ENCODE data around the gene DR1. TPM values are rescaled to one million over a fixed set of nuclear protein-coding genes. Genes with fewer than 3 reads are reported as not detected.

The DR1 gene
- total RNA-seq, 1 donor from 2014 or later = 66.9 TPM

DNA sequence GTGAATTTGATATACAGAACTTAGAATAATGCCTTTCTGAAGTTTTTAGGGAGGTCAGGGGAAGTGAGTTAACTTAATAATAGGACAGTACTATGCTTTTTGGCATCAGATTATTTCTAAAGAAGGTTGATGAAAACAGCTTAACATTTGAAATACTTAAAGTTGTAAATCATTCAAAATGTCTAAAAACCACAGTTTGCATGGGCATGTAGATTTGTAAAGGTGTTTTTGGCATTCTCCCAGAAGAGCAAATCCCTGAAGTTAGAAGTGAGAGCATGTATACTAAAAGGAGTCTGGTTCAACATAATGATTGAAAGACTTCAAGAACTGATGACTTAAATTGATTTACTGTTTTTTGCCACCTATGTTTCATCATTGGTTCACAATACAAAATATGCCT, 6.7 kb downstream of the DR1 start:
- Mint-ChIP-seq H3K9me3 (ENCODE audit: low read depth) (no peaks in the 10 kb centered on the region), H3K36me3 (ENCODE audit: low read depth) (peaks cover 6% of the 10 kb centered on the region), H3K4me1 (ENCODE audit: low read depth) (peaks cover 48% of the 10 kb centered on the region), H3K4me3 (ENCODE audit: unreplicated experiment) (no peak overlapping the region), H3K27ac (ENCODE audit: unreplicated experiment) (peak overlapping the region; percentile 81), H3K27me3 (ENCODE audit: low read depth) (no peaks in the 10 kb centered on the region)
- TF ChIP-seq, protein P1, sequence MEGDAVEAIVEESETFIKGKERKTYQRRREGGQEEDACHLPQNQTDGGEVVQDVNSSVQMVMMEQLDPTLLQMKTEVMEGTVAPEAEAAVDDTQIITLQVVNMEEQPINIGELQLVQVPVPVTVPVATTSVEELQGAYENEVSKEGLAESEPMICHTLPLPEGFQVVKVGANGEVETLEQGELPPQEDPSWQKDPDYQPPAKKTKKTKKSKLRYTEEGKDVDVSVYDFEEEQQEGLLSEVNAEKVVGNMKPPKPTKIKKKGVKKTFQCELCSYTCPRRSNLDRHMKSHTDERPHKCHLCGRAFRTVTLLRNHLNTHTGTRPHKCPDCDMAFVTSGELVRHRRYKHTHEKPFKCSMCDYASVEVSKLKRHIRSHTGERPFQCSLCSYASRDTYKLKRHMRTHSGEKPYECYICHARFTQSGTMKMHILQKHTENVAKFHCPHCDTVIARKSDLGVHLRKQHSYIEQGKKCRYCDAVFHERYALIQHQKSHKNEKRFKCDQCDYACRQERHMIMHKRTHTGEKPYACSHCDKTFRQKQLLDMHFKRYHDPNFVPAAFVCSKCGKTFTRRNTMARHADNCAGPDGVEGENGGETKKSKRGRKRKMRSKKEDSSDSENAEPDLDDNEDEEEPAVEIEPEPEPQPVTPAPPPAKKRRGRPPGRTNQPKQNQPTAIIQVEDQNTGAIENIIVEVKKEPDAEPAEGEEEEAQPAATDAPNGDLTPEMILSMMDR (IDR thresholded peaks at IDR 0.05) = no peak
- no peak for DNase-seq (ENCODE audit: low spot score)

DNA sequence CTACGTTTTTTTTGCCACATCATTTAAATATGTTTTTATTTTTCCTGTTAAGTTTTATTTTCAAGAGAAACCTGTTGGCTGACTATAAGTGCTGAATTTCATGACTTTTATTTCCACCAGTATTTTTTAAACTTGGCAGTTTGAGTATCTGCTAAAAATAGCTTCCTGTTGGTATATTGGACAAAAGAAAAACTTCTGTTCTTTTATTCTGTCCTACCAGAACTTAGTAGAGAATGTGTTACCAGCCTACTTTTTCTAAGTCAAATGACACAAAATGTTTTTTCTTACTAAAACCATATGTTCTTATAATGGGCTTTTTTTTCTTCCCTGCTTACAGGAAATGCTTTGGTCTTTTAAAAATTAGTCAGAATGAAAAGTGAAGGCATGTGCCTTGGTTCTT, 7.6 kb downstream of the DR1 start:
- Mint-ChIP-seq H3K27me3 (ENCODE audit: low read depth) (no peaks in the 10 kb centered on the region), H3K4me3 (ENCODE audit: unreplicated experiment) (no peak overlapping the region), H3K9me3 (ENCODE audit: low read depth) (no peaks in the 10 kb centered on the region), H3K27ac (ENCODE audit: unreplicated experiment) (peak overlapping the region; percentile 81), H3K36me3 (ENCODE audit: low read depth) (peaks cover 8% of the 10 kb centered on the region), H3K4me1 (ENCODE audit: low read depth) (peaks cover 47% of the 10 kb centered on the region)
- TF ChIP-seq, protein P1 (IDR thresholded peaks at IDR 0.05) = no peak
- DNase-seq (ENCODE audit: low spot score) = no peak

DNA sequence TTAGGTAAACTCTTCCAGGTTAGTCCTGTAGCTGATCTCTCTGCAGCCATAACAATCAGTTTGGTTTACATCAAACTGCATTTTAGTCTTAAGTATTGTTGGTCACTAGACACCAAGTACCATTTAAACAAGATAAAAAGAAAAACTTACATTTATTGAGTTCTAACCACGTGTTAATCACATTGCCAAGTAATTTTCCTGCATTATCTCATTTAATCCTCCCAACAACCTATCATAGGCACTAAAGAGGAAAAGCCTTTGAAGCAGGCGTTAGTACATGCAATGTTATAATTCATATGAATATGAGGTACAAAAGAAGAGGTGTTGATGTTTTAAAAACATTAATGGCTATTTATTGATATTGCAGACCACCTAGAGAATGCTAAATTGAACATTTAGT, 9.0 kb downstream of the DR1 start:
- Mint-ChIP-seq H3K4me1 (ENCODE audit: low read depth) (peaks cover 40% of the 10 kb centered on the region), H3K9me3 (ENCODE audit: low read depth) (no peaks in the 10 kb centered on the region), H3K4me3 (ENCODE audit: unreplicated experiment) (no peak overlapping the region)

DNA sequence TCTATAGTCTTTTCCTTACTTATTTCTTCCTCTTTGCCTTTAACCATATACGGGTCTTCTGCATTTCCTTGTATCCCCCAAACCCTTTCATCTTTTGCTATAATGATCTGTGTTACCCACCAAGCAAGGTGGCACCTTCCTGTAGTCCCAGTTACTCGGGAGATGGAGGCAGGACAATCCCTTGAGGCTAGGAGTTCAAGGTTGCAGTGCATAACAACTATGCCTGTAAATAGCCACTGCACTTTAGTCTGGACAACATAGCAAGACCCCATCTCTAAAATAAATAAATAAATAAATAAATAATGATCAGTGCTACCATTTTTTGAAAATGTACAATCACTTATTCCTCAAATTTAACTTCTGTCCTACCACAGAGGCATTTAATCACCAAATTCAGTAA, 11.5 kb downstream of the DR1 start:
- H3K36me3 Mint-ChIP-seq (ENCODE audit: low read depth) = peaks cover 14% of the 10 kb centered on the region

More for the DNA sequence above, 9.0 kb downstream of the DR1 start:
- TF ChIP-seq, protein P1 (IDR thresholded peaks at IDR 0.05) = no peak
- Mint-ChIP-seq H3K36me3 (ENCODE audit: low read depth) (peaks cover 12% of the 10 kb centered on the region), H3K27me3 (ENCODE audit: low read depth) (no peaks in the 10 kb centered on the region), H3K27ac (ENCODE audit: unreplicated experiment) (no peak overlapping the region)
- no peak for DNase-seq (ENCODE audit: low spot score)

DNA sequence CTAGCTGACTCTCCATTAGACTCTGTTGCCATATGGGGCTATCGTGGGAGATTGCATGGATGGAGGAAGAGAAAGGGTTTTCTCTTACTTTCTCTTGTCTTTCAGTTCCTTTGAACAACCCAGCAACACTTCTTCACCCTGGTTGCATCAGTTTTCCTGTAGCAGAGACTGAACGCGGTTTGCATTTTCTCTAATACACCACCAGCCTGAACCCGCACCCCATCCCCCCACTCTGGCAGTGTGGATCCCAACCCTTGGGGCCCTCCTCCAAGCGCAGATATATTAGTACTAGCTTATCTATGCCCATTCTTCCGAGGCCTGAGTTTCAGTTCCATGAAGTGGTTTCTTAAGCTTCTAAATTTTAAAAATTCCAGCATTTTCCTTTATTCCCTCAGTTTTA, 12.6 kb downstream of the DR1 start:
- Mint-ChIP-seq H3K27ac (ENCODE audit: unreplicated experiment) (peak overlapping the region; percentile 13), H3K9me3 (ENCODE audit: low read depth) (no peaks in the 10 kb centered on the region), H3K36me3 (ENCODE audit: low read depth) (peaks cover 18% of the 10 kb centered on the region), H3K27me3 (ENCODE audit: low read depth) (no peaks in the 10 kb centered on the region), H3K4me1 (ENCODE audit: low read depth) (peaks cover 20% of the 10 kb centered on the region), H3K4me3 (ENCODE audit: unreplicated experiment) (no peak overlapping the region)
- TF ChIP-seq, protein P1 (IDR thresholded peaks at IDR 0.05) = no peak
- DNase-seq (ENCODE audit: low spot score) = no peak

More for the DNA sequence above, 11.5 kb downstream of the DR1 start:
- TF ChIP-seq, protein P1 (IDR thresholded peaks at IDR 0.05) = no peak
- H3K4me3 Mint-ChIP-seq (ENCODE audit: unreplicated experiment) = no peak overlapping the region
- no peak overlapping the region for H3K27ac Mint-ChIP-seq (ENCODE audit: unreplicated experiment)
- DNase-seq (ENCODE audit: low spot score) = no peak
- H3K27me3 Mint-ChIP-seq (ENCODE audit: low read depth) = no peaks in the 10 kb centered on the region
- no peaks in the 10 kb centered on the region for H3K9me3 Mint-ChIP-seq (ENCODE audit: low read depth)
- peaks cover 30% of the 10 kb centered on the region for H3K4me1 Mint-ChIP-seq (ENCODE audit: low read depth)

Measured in chondrocyte (in vitro differentiated cells).